Measurements from ENCODE around the gene ICE2.

ICE2 gene

GRCh38 chr15:60389261-60390077 is 89.5 kb downstream of the ICE2 start:
- H3K4me3 ChIP-seq (ENCODE audit: control insufficient read depth, low read depth, low read length): peak overlapping the region; percentile 21
- no peak for DNase-seq (ENCODE audit: low read depth)
- no peak for TF ChIP-seq CTCF (IDR thresholded peaks at IDR 0.05; ENCODE audit: control insufficient read depth, insufficient read depth, low read depth, low read length, missing control alignments)

- no peak overlapping the region for H3K4me3 ChIP-seq (ENCODE audit: control insufficient read depth, low read depth, low read length)
- no peak for TF ChIP-seq CTCF (IDR thresholded peaks at IDR 0.05; ENCODE audit: control insufficient read depth, insufficient read depth, low read depth, low read length, missing control alignments)
- no peak for DNase-seq (ENCODE audit: low read depth)
Measured at GRCh38 chr15:60387321-60387720, 91.6 kb downstream of the ICE2 start.

- no peak overlapping the region for H3K4me3 ChIP-seq (ENCODE audit: control insufficient read depth, low read depth, low read length)
- TF ChIP-seq CTCF (IDR thresholded peaks at IDR 0.05; ENCODE audit: control insufficient read depth, insufficient read depth, low read depth, low read length, missing control alignments): no peak
- no peak for DNase-seq (ENCODE audit: low read depth)
Measured at GRCh38 chr15:60386615-60387014, 92.3 kb downstream of the ICE2 start.

GRCh38 chr15:60385620-60386552 is 93.1 kb downstream of the ICE2 start:
- DNase-seq (ENCODE audit: low read depth): no peak

GRCh38 chr15:60384526-60385126 is 94.3 kb downstream of the ICE2 start:
- no peak overlapping the region for H3K4me3 ChIP-seq (ENCODE audit: control insufficient read depth, low read depth, low read length)
- DNase-seq (ENCODE audit: low read depth): no peak
- no peak for TF ChIP-seq CTCF (IDR thresholded peaks at IDR 0.05; ENCODE audit: control insufficient read depth, insufficient read depth, low read depth, low read length, missing control alignments)

More at GRCh38 chr15:60385620-60386552, 93.1 kb downstream of the ICE2 start:
- no peak overlapping the region for H3K4me3 ChIP-seq (ENCODE audit: control insufficient read depth, low read depth, low read length)
- no peak for TF ChIP-seq CTCF (IDR thresholded peaks at IDR 0.05; ENCODE audit: control insufficient read depth, insufficient read depth, low read depth, low read length, missing control alignments)

- H3K4me3 ChIP-seq (ENCODE audit: control insufficient read depth, low read depth, low read length): no peak overlapping the region
- no peak for TF ChIP-seq CTCF (IDR thresholded peaks at IDR 0.05; ENCODE audit: control insufficient read depth, insufficient read depth, low read depth, low read length, missing control alignments)
- no peak for DNase-seq (ENCODE audit: low read depth)
Measured at GRCh38 chr15:60384053-60384452, 94.9 kb downstream of the ICE2 start.
